ENCODE results near the gene SEC61A2. TPM values are rescaled to one million over a fixed set of nuclear protein-coding genes. Genes with fewer than 3 reads are reported as not detected.

Gene SEC61A2
- polyA plus RNA-seq, 1 of the 3 experiments (the other 2 are of a cell fraction), result 11.9 TPM

- Histone ChIP-seq H3K27ac (ENCODE audit: low read depth in 2 of 2, low read length in 1 of 2) (no peak overlapping the region), H3K4me3 (ENCODE audit: low read depth in 2 of 2, low read length in 1 of 2) (no peak overlapping the region), H3K36me3 (replicated peaks in 1 of 2; ENCODE audit: control insufficient read depth in 1 of 2, insufficient read depth in 2 of 2, low read length in 1 of 2) (peaks cover 8 to 25% of the 10 kb centered on the region in 2 experiments), H3K79me2 (ENCODE audit: insufficient read depth) (no peaks in the 10 kb centered on the region), H2AFZ (ENCODE audit: low read depth) (no peak overlapping the region), H3K9me2 (no peaks in the 10 kb centered on the region), H3F3A (replicated peaks; ENCODE audit: insufficient read depth) (peaks cover 6% of the 10 kb centered on the region), H3K9me3 (no peaks in the 10 kb centered on the region), H3K27me3 (ENCODE audit: insufficient read depth) (no peaks in the 10 kb centered on the region), H3K4me1 (ENCODE audit: control insufficient read depth in 1 of 2, insufficient read depth in 2 of 2, low read depth in 1 of 2, low read length in 1 of 2) (no peaks in the 10 kb centered on the region), H3K4me2 (no peak overlapping the region), H3K9ac (no peak overlapping the region), H4K20me1 (ENCODE audit: insufficient read depth) (no peaks in the 10 kb centered on the region)
- DNase-seq, result no peak
- ChIA-PET POLR2A (no interaction called here), CTCF (no interaction called here)
- TF ChIP-seq SIN3A (IDR thresholded peaks at IDR 0.05; ENCODE audit: borderline replicate concordance, low read depth, low read length) (no peak), NFIC (IDR thresholded peaks at IDR 0.05; ENCODE audit: borderline replicate concordance) (no peak), TEAD4 (IDR thresholded peaks at IDR 0.05; ENCODE audit: borderline replicate concordance, insufficient read depth) (no peak), NRF1 (IDR thresholded peaks at IDR 0.05; ENCODE audit: low read depth, low read length) (no peak), GABPA (IDR thresholded peaks at IDR 0.05; ENCODE audit: low read depth) (no peak), REST (IDR thresholded peaks at IDR 0.05; ENCODE audit: low read depth, low read length) (no peak), GATA2 (CRISPR knock-in tag; IDR thresholded peaks at IDR 0.05) (no peak), YY1 (IDR thresholded peaks at IDR 0.05; ENCODE audit: low read depth) (no peak), RAD21 (IDR thresholded peaks at IDR 0.05; ENCODE audit: low read length) (no peak), MXI1 (IDR thresholded peaks at IDR 0.05; ENCODE audit: low read depth, low read length) (no peak)
- WGBS (ENCODE audit: low lambda C conversion rate), result 96% methylated on average over 4 of the region's 4 CpGs
Observed at GRCh38 chr10:12121673-12122072, 7.8 kb upstream of the SEC61A2 start.

GRCh38 chr10:12130237-12130872 is 878 bp downstream of the SEC61A2 start:
- no peaks in the 10 kb centered on the region for H3K9me3 ChIP-seq
- H3K9ac ChIP-seq, result peak overlapping the region; percentile 87
- no peaks in the 10 kb centered on the region for H3K9me2 ChIP-seq
- DNase-seq, result peak; percentile 78
- peaks cover 18% of the 10 kb centered on the region for H3F3A ChIP-seq (replicated peaks; ENCODE audit: insufficient read depth)
- WGBS (ENCODE audit: low lambda C conversion rate), result 13% methylated on average over 11 of the region's 11 CpGs
- H3K4me1 ChIP-seq (ENCODE audit: control insufficient read depth in 1 of 2, insufficient read depth in 2 of 2, low read depth in 1 of 2, low read length in 1 of 2), result no peaks in the 10 kb centered on the region; a peak in 1 of 4 replicates
- H3K27ac ChIP-seq (ENCODE audit: low read depth in 2 of 2, low read length in 1 of 2), result peak overlapping the region; percentile 72 to 85
- H3K4me3 ChIP-seq (ENCODE audit: low read depth in 2 of 2, low read length in 1 of 2), result peak overlapping the region; percentile 87 to 97
- H3K27me3 ChIP-seq (ENCODE audit: insufficient read depth), result no peaks in the 10 kb centered on the region
- H3K4me2 ChIP-seq, result peak overlapping the region; percentile 94
- H4K20me1 ChIP-seq (ENCODE audit: insufficient read depth), result peaks cover 10% of the 10 kb centered on the region
- POLR2A ChIA-PET, result no interaction called here
- peaks cover 8% of the 10 kb centered on the region in 2 experiments for H3K36me3 ChIP-seq (replicated peaks in 1 of 2; ENCODE audit: control insufficient read depth in 1 of 2, insufficient read depth in 2 of 2, low read length in 1 of 2)
- TF ChIP-seq MXI1 (IDR thresholded peaks at IDR 0.05; ENCODE audit: low read depth, low read length) (peak; percentile 79), ZBTB33 (IDR thresholded peaks at IDR 0.05; ENCODE audit: borderline replicate concordance, low read depth) (no peak), CTCF (IDR thresholded peaks at IDR 0.05) (peak; percentile 70), RAD21 (IDR thresholded peaks at IDR 0.05; ENCODE audit: low read length) (peak; percentile 60), SMC3 (IDR thresholded peaks at IDR 0.05; ENCODE audit: low read depth, low read length) (peak; percentile 26; the same call in 1 of the 2 replicates), RXRA (IDR thresholded peaks at IDR 0.05; ENCODE audit: borderline replicate concordance, low read depth) (no peak), USF2 (IDR thresholded peaks at IDR 0.05; ENCODE audit: borderline replicate concordance, low read depth, low read length) (no peak), MAX (IDR thresholded peaks at IDR 0.05; ENCODE audit: low read depth) (0 out of 2 replicates have a peak, but pooled peaks have one; percentile 9), FOXM1 (IDR thresholded peaks at IDR 0.05; ENCODE audit: low read depth) (no peak), SIN3A (IDR thresholded peaks at IDR 0.05; ENCODE audit: borderline replicate concordance, low read depth, low read length) (peak; percentile 74; the same call in 1 of the 2 replicates)
- CTCF ChIA-PET, result interaction anchor here (0.5 to 1.6 kb wide), 16 partner anchors 9 to 143 kb away, joined by 3 to 17 read pairs (median 3); no protein-coding TSS in a partner anchor
- peaks cover 49% of the 10 kb centered on the region for H3K79me2 ChIP-seq (ENCODE audit: insufficient read depth)
- H2AFZ ChIP-seq (ENCODE audit: low read depth), result peak overlapping the region; percentile 87
